ENCODE measurements around the gene EAPP.

DNA sequence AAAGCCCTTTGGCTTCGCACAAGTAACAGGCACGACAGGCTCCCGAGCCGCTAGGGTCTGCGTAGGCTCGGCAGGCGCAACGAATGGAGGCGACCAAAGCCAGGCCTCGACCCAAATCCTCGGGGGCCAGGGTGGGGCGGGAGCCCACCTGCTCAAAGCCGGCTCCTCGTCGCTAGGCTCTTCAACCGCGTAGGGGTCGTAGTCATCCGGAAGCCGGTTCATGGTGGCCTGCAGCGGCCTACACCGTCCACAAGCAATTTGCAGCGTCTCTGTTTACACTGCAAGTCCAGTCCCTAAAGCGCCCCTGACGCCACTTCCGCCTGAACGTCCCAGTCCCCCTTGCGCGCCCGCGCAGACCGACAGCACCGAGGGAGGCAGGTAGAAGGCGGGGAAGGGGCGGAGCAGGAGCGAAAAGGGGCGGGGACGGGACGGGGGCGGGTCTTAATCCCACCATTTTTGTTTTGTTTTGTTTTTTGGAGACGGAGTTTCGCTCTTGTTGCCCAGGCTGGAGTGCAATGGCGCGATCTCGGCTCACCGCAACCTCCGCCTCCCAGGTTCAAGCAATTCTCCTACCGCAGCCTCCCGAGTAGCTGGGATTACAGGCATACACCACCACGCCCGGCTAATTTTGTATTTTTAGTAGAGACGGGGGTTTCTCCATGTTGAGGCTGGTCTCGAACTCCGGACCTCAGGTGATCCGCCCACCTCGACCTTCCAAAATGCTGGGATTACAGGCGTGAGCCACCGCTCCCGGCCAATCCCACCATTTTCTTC lies at the start of gene EAPP:
- TF ChIP-seq, protein P1, sequence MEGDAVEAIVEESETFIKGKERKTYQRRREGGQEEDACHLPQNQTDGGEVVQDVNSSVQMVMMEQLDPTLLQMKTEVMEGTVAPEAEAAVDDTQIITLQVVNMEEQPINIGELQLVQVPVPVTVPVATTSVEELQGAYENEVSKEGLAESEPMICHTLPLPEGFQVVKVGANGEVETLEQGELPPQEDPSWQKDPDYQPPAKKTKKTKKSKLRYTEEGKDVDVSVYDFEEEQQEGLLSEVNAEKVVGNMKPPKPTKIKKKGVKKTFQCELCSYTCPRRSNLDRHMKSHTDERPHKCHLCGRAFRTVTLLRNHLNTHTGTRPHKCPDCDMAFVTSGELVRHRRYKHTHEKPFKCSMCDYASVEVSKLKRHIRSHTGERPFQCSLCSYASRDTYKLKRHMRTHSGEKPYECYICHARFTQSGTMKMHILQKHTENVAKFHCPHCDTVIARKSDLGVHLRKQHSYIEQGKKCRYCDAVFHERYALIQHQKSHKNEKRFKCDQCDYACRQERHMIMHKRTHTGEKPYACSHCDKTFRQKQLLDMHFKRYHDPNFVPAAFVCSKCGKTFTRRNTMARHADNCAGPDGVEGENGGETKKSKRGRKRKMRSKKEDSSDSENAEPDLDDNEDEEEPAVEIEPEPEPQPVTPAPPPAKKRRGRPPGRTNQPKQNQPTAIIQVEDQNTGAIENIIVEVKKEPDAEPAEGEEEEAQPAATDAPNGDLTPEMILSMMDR (conservative IDR thresholded peaks at IDR 0.05; ENCODE audit: low read depth in 2 of 2), result no peak
- TF ChIP-seq EZH2 (IDR thresholded peaks at IDR 0.05; ENCODE audit: low read depth, unreplicated experiment) (no peak), JUNB (IDR thresholded peaks at IDR 0.05; ENCODE audit: unreplicated experiment) (no peak), ZNF114 (CRISPR knock-in tag; IDR thresholded peaks at IDR 0.05) (peak; percentile 80; the same call in 1 of the 2 replicates), EZH2phosphoT487 (IDR thresholded peaks at IDR 0.05; ENCODE audit: unreplicated experiment) (no peak), POLR2AphosphoS5 (IDR thresholded peaks at IDR 0.05; ENCODE audit: low read depth) (peak; percentile 80), CREB1 (CRISPR knock-in tag; IDR thresholded peaks at IDR 0.05; ENCODE audit: low read depth) (peak; percentile 88), ZNF331 (CRISPR knock-in tag; IDR thresholded peaks at IDR 0.05; ENCODE audit: low read depth) (no peak)
- TF ChIP-seq, protein P2, sequence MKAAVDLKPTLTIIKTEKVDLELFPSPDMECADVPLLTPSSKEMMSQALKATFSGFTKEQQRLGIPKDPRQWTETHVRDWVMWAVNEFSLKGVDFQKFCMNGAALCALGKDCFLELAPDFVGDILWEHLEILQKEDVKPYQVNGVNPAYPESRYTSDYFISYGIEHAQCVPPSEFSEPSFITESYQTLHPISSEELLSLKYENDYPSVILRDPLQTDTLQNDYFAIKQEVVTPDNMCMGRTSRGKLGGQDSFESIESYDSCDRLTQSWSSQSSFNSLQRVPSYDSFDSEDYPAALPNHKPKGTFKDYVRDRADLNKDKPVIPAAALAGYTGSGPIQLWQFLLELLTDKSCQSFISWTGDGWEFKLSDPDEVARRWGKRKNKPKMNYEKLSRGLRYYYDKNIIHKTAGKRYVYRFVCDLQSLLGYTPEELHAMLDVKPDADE (IDR thresholded peaks at IDR 0.05), result peak; percentile 56; the same call in 1 of the 2 replicates
- TF ChIP-seq, protein P3, sequence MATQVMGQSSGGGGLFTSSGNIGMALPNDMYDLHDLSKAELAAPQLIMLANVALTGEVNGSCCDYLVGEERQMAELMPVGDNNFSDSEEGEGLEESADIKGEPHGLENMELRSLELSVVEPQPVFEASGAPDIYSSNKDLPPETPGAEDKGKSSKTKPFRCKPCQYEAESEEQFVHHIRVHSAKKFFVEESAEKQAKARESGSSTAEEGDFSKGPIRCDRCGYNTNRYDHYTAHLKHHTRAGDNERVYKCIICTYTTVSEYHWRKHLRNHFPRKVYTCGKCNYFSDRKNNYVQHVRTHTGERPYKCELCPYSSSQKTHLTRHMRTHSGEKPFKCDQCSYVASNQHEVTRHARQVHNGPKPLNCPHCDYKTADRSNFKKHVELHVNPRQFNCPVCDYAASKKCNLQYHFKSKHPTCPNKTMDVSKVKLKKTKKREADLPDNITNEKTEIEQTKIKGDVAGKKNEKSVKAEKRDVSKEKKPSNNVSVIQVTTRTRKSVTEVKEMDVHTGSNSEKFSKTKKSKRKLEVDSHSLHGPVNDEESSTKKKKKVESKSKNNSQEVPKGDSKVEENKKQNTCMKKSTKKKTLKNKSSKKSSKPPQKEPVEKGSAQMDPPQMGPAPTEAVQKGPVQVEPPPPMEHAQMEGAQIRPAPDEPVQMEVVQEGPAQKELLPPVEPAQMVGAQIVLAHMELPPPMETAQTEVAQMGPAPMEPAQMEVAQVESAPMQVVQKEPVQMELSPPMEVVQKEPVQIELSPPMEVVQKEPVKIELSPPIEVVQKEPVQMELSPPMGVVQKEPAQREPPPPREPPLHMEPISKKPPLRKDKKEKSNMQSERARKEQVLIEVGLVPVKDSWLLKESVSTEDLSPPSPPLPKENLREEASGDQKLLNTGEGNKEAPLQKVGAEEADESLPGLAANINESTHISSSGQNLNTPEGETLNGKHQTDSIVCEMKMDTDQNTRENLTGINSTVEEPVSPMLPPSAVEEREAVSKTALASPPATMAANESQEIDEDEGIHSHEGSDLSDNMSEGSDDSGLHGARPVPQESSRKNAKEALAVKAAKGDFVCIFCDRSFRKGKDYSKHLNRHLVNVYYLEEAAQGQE (IDR thresholded peaks at IDR 0.05; ENCODE audit: unreplicated experiment), result no peak
